Naive thymus-derived CD4-positive, alpha-beta T cell (primary cell): ENCODE measurements around the gene ADGRB2. TPM values are rescaled to one million over a fixed set of nuclear protein-coding genes. Genes with fewer than 3 reads are reported as not detected.

Experiments
- ATAC-seq: fragments of 150-1000 bp; cut with Tn5 transposase; 2 replicates; pipeline ENCODE4 v1.10.0; 2021; ENCODE audit warnings: mild to moderate bottlenecking, moderate library complexity
- CTCF ChIA-PET: fragments of 350-600 bp; sonication (Branson Sonifier 250); formaldehyde crosslinking; loops from one replicate; lab custom pipeline; 2021; ENCODE audit warnings: antibody characterized with exemption; lab: Charles Lee
- POLR2A ChIA-PET: fragments of 350-600 bp; sonication (Branson Sonifier 250); formaldehyde crosslinking; loops from one replicate; lab custom pipeline; 2021; ENCODE audit warnings: antibody characterized with exemption, inconsistent platforms; lab: Charles Lee
- DNase-seq, 9 donors: peaks; one replicate each; pipeline versions ENCODE4 v3.0.0 to v3.0.0-alpha.2; 2020 to 2022; ENCODE audit warnings: mixed read lengths in 1 of 9
- H3K27ac ChIP-seq: one replicate; pipeline ENCODE4 v1.7.0; 2013; ENCODE audit warnings: mild to moderate bottlenecking, low read depth, low read length, moderate library complexity
- H3K27me3 ChIP-seq, 2 donors: one replicate each; pipeline ENCODE4 v1.7.0; 2013; ENCODE audit warnings: low read length in 2 of 2, mild to moderate bottlenecking in 2 of 2, moderate library complexity in 2 of 2; ENCODE audit not compliant: control insufficient read depth in 2 of 2, insufficient read depth in 2 of 2
- H3K36me3 ChIP-seq, 3 experiments: 1 replicate in 2 of 3; 2 replicates in 1 of 3; pipeline ENCODE4 v1.7.0; 2013; ENCODE audit warnings: low read length in 3 of 3, mild to moderate bottlenecking in 3 of 3, moderate library complexity in 1 of 3; ENCODE audit not compliant: insufficient read depth in 3 of 3, control insufficient read depth in 2 of 3
- H3K4me1 ChIP-seq, 2 donors: one replicate each; pipeline ENCODE4 v1.7.0; 2013; ENCODE audit warnings: low read length in 2 of 2, mild to moderate bottlenecking in 2 of 2, moderate library complexity in 1 of 2; ENCODE audit not compliant: control insufficient read depth in 2 of 2, insufficient read depth in 2 of 2
- H3K4me3 ChIP-seq: 2 replicates; pipeline ENCODE4 v1.7.0; 2013; ENCODE audit warnings: mild to moderate bottlenecking, low read length
- H3K9me3 ChIP-seq, 3 experiments: 1 replicate in 2 of 3; 2 replicates in 1 of 3; pipeline ENCODE4 v1.7.0; 2013; ENCODE audit warnings: low read length in 3 of 3; ENCODE audit not compliant: control insufficient read depth in 2 of 3
- H3K27ac Mint-ChIP-seq, 9 donors: one replicate each; pipeline ENCODE4 v1.8.0; 2020 to 2022; ENCODE audit warnings: mixed read lengths in 9 of 9, mild to moderate bottlenecking in 8 of 9, moderate library complexity in 5 of 9, inconsistent platforms in 2 of 9
- H3K27me3 Mint-ChIP-seq, 5 donors: one replicate each; pipeline ENCODE4 v1.8.0; 2021 to 2022; ENCODE audit warnings: mixed read lengths in 5 of 5, mild to moderate bottlenecking in 1 of 5
- H3K36me3 Mint-ChIP-seq, 5 donors: one replicate each; pipeline ENCODE4 v1.8.0; 2020 to 2022; ENCODE audit warnings: mixed read lengths in 5 of 5, mild to moderate bottlenecking in 3 of 5, inconsistent platforms in 1 of 5
- H3K4me1 Mint-ChIP-seq, 7 donors: one replicate each; pipeline ENCODE4 v1.8.0; 2020 to 2022; ENCODE audit warnings: mixed read lengths in 7 of 7, mild to moderate bottlenecking in 3 of 7, inconsistent platforms in 1 of 7
- H3K4me3 Mint-ChIP-seq, 10 donors: one replicate each; pipeline ENCODE4 v1.8.0; 2020 to 2022; ENCODE audit warnings: mild to moderate bottlenecking in 10 of 10, mixed read lengths in 10 of 10, moderate library complexity in 6 of 10, inconsistent platforms in 2 of 10
- H3K9me3 Mint-ChIP-seq, 11 donors: one replicate each; pipeline ENCODE4 v1.8.0; 2020 to 2022; ENCODE audit warnings: mixed read lengths in 11 of 11, mild to moderate bottlenecking in 4 of 11, inconsistent platforms in 1 of 11, moderate library complexity in 1 of 11
- intact Hi-C, 2 donors: fragments of 100-400 bp; cut with micrococcal nuclease; formaldehyde crosslinking; loops; one replicate each; pipeline ENCODE4 v1.15.1; 2023
- polyA plus RNA-seq, 2 donors: library from polyadenylated mRNA; unstranded; fragments of 300-500 nt; fragmentation: Illumina TruSeq; gene quantifications; one replicate each; pipeline ENCODE4 v1.2.3, GENCODE V29; 2021
- total RNA-seq, 6 experiments: library from RNA in 5 of 6; stranded (reverse) in 5 of 6; gene quantifications; 1 replicate in 5 of 6; 2 replicates in 1 of 6; pipeline ENCODE4 v1.2.3 and lab custom pipeline; 2021 to 2026

The ADGRB2 gene
- total and polyA plus RNA-seq, 7 experiments from 2014 or later, result 0.11 to 4.3 (median 0.43) TPM; not detected in 2

- no peak for DNase-seq
- Histone ChIP-seq H3K27me3 (no peaks in the 10 kb centered on the region), H3K27ac (no peak overlapping the region), H3K9me3 (no peaks in the 10 kb centered on the region), H3K4me1 (no peaks in the 10 kb centered on the region), H3K36me3 (no peaks in the 10 kb centered on the region), H3K4me3 (no peak overlapping the region)
- Mint-ChIP-seq H3K4me1 (peaks cover 0 to 11% (median 5%) of the 10 kb centered on the region in 7 donors), H3K9me3 (no peaks in the 10 kb centered on the region), H3K36me3 (no peaks in the 10 kb centered on the region), H3K27me3 (no peaks in the 10 kb centered on the region), H3K4me3 (no peak overlapping the region), H3K27ac (no peak overlapping the region)
- ChIA-PET CTCF (no interaction called here), POLR2A (no interaction called here)
- no peak for ATAC-seq
- intact Hi-C loops, result no loop called here
Observed at GRCh38 chr1:31732343-31732742, 31.8 kb downstream of the ADGRB2 start.

- DNase-seq, result no peak
- peaks cover 0 to 2% (median 0%) of the 10 kb centered on the region in 7 donors for H3K4me1 Mint-ChIP-seq
- intact Hi-C loops, result no loop called here
- no peaks in the 10 kb centered on the region for H3K27me3 Mint-ChIP-seq
- H3K9me3 ChIP-seq, result no peaks in the 10 kb centered on the region
- no peaks in the 10 kb centered on the region for H3K36me3 ChIP-seq
- H3K27ac ChIP-seq, result no peak overlapping the region
- H3K27me3 ChIP-seq, result no peaks in the 10 kb centered on the region
- H3K4me3 Mint-ChIP-seq, result no peak overlapping the region
- H3K36me3 Mint-ChIP-seq, result no peaks in the 10 kb centered on the region
- POLR2A ChIA-PET, result no interaction called here
- H3K4me1 ChIP-seq, result no peaks in the 10 kb centered on the region
- H3K4me3 ChIP-seq, result no peak overlapping the region
- H3K9me3 Mint-ChIP-seq, result no peaks in the 10 kb centered on the region
- no peak overlapping the region for H3K27ac Mint-ChIP-seq
- no peak for ATAC-seq
- CTCF ChIA-PET, result no interaction called here
Observed at GRCh38 chr1:31731049-31731565, 33.0 kb downstream of the ADGRB2 start.

GRCh38 chr1:31730336-31731048, 33.6 kb downstream of the ADGRB2 start:
- no peak overlapping the region for H3K4me3 ChIP-seq
- CTCF ChIA-PET, result no interaction called here
- Mint-ChIP-seq H3K9me3 (no peaks in the 10 kb centered on the region), H3K4me3 (no peak overlapping the region), H3K4me1 (no peaks in the 10 kb centered on the region), H3K27me3 (no peaks in the 10 kb centered on the region), H3K27ac (no peak overlapping the region), H3K36me3 (no peaks in the 10 kb centered on the region)
- no peaks in the 10 kb centered on the region for H3K27me3 ChIP-seq
- no peak overlapping the region for H3K27ac ChIP-seq
- H3K36me3 ChIP-seq, result no peaks in the 10 kb centered on the region
- no peaks in the 10 kb centered on the region for H3K9me3 ChIP-seq
- DNase-seq, result no peak
- intact Hi-C loops, result no loop called here
- H3K4me1 ChIP-seq, result no peaks in the 10 kb centered on the region
- ATAC-seq, result no peak
- POLR2A ChIA-PET, result interaction anchor here (1.0 kb wide), 1 partner anchor 14 kb away, joined by 3 read pairs; no protein-coding TSS in a partner anchor

- H3K27ac Mint-ChIP-seq, result no peak overlapping the region
- H3K27me3 Mint-ChIP-seq, result no peaks in the 10 kb centered on the region
- ChIA-PET CTCF (interaction anchor here (0.6 kb wide), 1 partner anchor 93 kb away, joined by 3 read pairs; no protein-coding TSS in a partner anchor), POLR2A (no interaction called here)
- no peaks in the 10 kb centered on the region for H3K9me3 ChIP-seq
- no peaks in the 10 kb centered on the region for H3K27me3 ChIP-seq
- DNase-seq (no peak), ATAC-seq (no peak)
- H3K4me1 ChIP-seq, result no peaks in the 10 kb centered on the region
- no peaks in the 10 kb centered on the region for H3K9me3 Mint-ChIP-seq
- intact Hi-C loops, result no loop called here
- no peaks in the 10 kb centered on the region for H3K36me3 ChIP-seq
- H3K4me3 ChIP-seq, result no peak overlapping the region
- H3K4me1 Mint-ChIP-seq, result no peaks in the 10 kb centered on the region
- H3K4me3 Mint-ChIP-seq, result no peak overlapping the region
- no peaks in the 10 kb centered on the region for H3K36me3 Mint-ChIP-seq
- no peak overlapping the region for H3K27ac ChIP-seq
Observed at GRCh38 chr1:31727849-31728248, 36.3 kb downstream of the ADGRB2 start.

- no peaks in the 10 kb centered on the region for H3K4me1 Mint-ChIP-seq
- H3K36me3 ChIP-seq, result no peaks in the 10 kb centered on the region
- ATAC-seq, result no peak
- CTCF ChIA-PET, result interaction anchor here (0.6 kb wide), 2 partner anchors 27 to 93 kb away, joined by 3 read pairs; no protein-coding TSS in a partner anchor
- H3K27me3 ChIP-seq, result no peaks in the 10 kb centered on the region
- H3K9me3 Mint-ChIP-seq, result peaks cover 0 to 5% (median 0%) of the 10 kb centered on the region in 11 donors
- no peak for DNase-seq
- peaks cover 0 to 6% (median 5%) of the 10 kb centered on the region in 5 donors for H3K27me3 Mint-ChIP-seq
- H3K27ac ChIP-seq, result no peak overlapping the region
- intact Hi-C loops, result no loop called here
- no peaks in the 10 kb centered on the region for H3K36me3 Mint-ChIP-seq
- no peaks in the 10 kb centered on the region for H3K9me3 ChIP-seq
- H3K4me3 ChIP-seq, result no peak overlapping the region
- no peak overlapping the region for H3K4me3 Mint-ChIP-seq
- H3K4me1 ChIP-seq, result no peaks in the 10 kb centered on the region
- no peak overlapping the region for H3K27ac Mint-ChIP-seq
- POLR2A ChIA-PET, result no interaction called here
Observed at GRCh38 chr1:31727195-31727594, 36.9 kb downstream of the ADGRB2 start.

- CTCF ChIA-PET, result interaction anchor here (0.6 to 0.8 kb wide), 2 partner anchors 10 to 27 kb away, joined by 3 read pairs; no protein-coding TSS in a partner anchor
- intact Hi-C loops, result no loop called here
Observed at GRCh38 chr1:31726715-31727114, 37.4 kb downstream of the ADGRB2 start.

More at GRCh38 chr1:31726715-31727114, 37.4 kb downstream of the ADGRB2 start:
- Mint-ChIP-seq H3K27me3 (peaks cover 0 to 10% (median 8%) of the 10 kb centered on the region in 5 donors), H3K4me3 (no peak overlapping the region), H3K36me3 (no peaks in the 10 kb centered on the region), H3K4me1 (no peaks in the 10 kb centered on the region), H3K27ac (no peak overlapping the region), H3K9me3 (peaks cover 0 to 6% (median 0%) of the 10 kb centered on the region in 11 donors)
- ATAC-seq (no peak), DNase-seq (no peak)
- Histone ChIP-seq H3K27ac (no peak overlapping the region), H3K36me3 (no peaks in the 10 kb centered on the region), H3K9me3 (no peaks in the 10 kb centered on the region), H3K4me3 (no peak overlapping the region), H3K4me1 (no peaks in the 10 kb centered on the region), H3K27me3 (no peaks in the 10 kb centered on the region)
- POLR2A ChIA-PET, result no interaction called here
